Stimulated activated CD8-positive, alpha-beta memory T cell treated with anti-CD3 and anti-CD28 coated beads, Interleukin-4, amount 100 ng/mL, for 4 hours (primary cell): Measurements from ENCODE around the gene ERFL.

Experiments
- DNase-seq, 2 donors: peaks; one replicate each; pipeline ENCODE4 v3.0.0-alpha.2; 2020; ENCODE audit warnings: low read depth in 2 of 2, low spot score in 1 of 2

Gene ERFL

DNA sequence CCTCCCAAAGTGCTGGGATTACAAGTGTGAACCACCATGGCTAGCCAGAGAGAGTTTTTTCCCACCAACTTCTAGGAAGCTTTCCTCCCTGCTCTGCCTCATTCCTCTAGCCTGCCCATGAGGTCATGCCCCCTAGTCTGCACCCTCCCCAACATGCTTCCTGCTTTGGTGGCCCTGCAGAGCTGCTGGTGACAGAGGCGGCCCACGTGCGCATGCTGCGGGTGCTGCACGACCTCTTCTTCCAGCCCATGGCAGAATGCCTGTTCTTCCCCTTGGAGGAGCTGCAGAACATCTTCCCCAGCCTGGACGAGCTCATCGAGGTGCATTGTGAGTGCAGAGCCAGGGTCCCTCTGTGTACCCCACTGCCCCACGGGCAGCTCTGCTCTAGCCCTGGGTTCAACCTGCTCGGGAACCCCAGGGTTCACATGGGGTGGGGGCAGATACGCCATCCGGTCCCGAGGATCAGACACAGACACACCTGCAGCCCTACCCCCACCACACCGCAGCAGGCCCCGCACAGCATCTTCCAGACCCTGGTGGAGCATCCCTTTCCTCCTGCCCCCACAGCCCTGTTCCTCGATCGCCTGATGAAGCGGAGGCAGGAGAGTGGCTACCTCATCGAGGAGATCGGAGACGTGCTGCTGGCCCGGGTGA lies 26.4 kb downstream of the ERFL start:
- no peak for DNase-seq

DNA sequence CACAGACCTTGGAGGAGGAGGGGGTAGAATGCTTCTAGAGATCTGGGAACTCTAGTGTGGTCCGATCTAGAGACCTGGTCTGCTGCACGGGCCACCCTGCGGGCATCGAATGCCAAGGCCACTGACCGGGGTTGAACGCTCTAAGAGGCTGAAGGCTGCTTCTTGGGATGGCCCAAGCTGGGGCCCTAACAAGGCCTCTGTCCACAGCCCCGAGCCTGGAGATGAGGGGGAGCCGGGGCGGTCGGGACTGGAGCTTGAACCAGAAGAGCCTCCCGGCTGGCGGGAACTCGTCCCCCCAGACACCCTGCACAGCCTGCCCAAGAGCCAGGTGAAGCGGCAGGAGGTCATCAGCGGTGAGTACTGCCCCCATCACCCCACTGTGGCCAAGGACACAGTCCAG lies 30.0 kb downstream of the ERFL start:
- no peak for DNase-seq

DNA sequence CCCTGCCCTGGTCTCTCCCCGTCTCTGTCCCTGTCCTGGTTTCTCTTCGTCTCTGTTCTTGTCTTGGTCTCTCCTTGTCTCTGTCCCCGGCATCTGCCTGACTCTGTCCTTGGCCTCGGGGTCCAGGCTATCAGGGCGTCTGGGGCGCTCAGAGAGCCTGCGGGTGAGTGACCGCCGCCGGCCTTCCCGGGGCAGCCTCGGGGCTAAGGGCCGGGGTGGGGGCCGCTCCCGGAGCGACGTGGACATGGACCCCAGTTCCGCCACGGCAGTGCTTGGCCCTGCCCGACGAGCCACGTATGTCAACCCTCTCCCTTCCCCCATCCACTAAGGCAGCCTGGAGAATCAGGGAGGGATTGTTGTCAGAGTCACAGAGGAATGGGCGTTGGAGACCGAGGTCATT lies 30.4 kb downstream of the ERFL start:
- no peak for DNase-seq

DNA sequence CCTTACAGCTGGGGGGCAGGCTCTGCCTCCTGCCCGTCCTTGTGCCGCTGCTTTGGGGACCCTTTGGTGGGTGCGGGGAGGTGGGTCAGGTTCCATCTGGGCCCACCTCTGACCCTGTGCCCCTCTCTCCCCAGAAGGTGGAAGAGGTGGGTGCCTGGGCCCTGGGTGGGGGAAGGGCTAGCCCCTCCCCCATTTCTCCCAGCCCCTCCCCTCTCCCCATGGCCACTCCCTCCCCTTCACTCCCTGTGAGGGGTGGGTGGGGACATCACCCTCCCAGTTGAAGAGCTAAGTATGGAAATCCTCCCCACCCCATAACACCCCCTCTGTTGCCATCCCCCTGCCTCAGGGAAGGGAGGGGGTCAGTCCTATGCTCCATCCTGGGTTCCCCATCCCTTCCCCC lies 31.1 kb downstream of the ERFL start:
- no peak for DNase-seq

DNA sequence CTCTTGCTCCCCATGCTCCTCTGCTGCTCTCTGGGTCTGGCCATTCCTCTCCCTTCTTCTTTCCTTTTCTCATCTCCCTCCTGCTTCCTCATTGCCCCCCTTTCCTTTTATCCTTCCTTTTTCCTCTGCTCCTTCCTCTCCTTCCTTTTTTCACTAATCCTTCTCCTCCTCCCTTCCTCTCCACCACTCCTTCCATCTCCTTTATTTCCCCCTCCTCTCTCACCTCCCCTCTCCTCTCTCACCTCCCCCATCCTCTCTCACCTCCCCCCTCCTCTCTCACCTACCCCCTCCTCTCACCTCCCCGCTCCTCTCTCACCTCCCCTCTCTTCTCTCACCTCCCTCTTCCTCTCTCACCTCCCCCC lies 31.7 kb downstream of the ERFL start:
- DNase-seq, result no peak

DNA sequence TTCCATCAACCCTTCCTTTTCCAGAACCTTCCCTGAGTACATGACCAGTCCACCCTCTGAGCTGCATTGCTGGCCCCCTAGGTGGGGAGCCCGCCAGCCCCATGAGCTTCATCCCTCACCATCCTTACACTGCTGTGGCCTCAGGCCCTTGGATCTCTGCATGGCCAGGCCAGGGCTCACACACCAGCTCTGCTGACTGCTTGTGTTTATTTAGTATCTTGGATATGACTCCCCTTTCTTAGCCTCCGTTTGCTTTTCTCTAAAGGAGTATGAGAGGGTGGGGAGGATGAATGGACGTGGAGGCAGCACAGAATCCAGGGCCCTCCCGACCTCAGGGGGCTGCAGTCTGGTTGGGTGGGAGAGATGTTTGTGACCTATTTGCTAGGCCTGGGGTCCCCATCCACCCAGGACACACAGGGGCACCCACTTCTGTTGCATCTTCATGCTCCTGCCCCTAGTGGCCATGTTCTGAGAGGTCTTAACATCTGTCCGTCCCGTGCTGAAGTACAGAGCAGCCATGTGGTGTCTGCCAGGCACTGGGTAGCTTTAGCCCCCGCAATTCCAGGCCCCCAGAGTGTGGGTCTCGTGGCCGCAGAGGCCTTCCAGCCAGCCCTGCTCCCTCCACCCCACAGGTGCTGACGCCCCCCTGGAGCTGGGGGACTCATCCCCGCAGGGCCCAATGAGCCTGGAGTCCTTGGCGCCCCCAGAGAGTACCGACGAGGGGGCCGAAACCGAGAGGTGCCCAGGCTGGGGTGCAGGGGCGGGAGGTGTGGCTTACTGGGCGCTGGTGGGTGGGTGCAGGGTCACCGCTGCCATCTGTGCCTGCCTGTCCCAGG lies 32.3 kb downstream of the ERFL start:
- no peak for DNase-seq

DNA sequence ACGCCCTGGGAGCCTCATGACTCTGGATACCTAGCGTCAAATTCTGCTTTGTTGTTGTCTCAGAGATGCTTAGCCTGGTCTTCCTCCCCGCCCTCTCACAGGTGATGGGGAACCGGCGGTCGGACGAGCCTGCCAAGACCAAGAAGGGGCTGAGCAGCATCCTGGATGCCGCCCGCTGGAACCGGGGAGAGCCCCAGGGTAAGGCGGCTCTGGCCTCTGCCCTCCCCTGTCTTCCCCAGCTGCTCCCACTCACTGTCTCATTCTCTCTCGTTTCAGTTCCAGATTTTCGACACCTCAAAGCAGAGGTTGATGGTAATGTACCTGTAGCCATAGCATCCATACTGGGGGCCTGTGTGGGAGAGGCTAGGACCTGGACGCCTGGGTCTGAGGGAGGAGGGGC lies 33.9 kb downstream of the ERFL start:
- DNase-seq, result no peak

DNA sequence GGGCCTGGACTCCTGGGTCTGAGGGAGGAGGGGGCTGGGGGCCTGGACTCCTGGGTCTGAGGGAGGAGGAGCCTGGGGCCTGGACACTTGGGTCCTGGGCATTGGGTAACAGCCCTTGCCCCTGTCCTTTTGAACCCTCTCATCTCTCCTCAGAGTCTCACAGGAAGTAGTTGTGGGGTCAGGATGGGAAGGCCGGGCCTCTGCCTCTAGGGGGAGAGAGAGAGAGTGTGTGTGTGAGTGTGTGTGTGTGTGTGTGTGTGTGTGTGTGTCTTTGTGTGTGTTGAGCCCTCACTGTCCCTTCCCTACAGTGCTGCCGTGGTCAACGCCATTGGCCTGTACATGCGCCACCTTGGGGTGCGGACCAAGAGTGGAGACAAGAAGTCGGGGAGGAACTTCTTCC lies 34.4 kb downstream of the ERFL start:
- no peak for DNase-seq

DNA sequence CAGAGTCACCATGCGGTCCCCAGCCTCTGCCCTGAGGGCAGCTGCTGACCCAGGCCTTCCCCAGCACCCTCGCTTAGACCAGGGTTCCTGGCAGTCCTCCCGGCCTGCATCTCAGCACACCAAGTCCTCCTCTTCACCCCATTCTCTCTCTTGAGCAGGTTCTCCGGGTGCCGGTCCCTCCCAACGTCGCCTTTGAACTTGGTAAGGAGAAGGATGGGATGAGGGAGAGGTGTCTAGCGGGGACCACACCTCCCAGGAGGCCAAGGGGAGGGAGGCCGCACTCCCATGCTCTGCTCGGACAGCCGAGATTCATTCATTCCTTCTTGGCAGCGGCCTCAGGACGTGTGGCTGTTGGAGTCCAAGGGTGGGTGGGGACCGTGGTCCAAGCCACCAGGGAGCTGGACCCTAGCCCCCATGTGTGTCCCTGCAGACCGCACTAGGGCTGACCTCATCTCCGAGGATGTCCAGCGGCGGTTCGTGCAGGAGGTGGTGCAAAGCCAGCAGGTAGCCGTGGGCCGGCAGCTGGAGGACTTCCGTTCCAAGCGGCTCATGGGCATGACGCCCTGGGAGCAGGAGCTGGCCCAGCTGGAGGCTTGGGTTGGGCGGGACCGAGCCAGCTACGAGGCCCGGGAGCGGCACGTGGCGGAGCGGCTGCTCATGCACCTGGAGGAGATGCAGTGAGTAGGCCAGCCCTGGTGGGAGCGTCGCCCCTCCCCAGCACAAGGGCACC lies 35.9 kb downstream of the ERFL start:
- DNase-seq, result no peak

DNA sequence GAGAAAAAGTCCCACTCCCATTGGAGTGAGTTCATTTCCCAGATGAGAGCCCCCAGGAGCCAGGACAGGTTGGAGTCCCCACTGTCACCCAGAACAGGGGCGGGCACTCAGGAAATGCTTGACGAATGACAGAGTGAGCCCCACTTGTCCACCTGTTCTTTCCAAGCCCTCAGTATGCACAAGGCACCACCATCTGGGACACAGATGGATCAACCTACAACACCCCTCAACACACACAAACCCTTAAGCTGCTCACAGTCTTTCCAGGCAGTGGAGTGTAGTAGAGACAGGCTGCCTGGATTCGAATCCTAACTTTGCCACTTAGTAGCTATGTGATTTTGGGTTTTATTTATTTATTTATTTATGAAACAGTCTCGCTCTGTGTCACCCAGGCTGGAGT lies 37.3 kb downstream of the ERFL start:
- DNase-seq, result no peak

DNA sequence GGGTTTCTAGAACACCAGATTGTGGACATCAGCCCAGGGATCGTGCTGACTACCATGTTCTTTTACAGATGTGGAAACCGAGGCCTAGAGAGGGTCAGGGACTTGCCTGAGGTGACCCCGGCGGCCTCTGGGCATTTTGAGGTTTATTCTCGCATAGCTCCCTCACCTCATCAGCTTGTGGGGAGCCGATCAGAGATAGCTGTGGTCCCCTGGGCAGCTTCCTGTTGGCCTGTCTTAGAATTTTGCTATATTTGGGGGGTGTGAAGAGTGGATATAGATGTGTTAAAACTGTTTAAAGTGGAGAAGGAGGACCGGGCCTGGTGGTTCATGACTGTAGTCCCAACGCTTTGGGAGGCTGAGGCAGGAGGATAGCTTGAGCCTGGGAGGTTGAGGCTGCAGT lies 38.4 kb downstream of the ERFL start:
- DNase-seq, result no peak

DNA sequence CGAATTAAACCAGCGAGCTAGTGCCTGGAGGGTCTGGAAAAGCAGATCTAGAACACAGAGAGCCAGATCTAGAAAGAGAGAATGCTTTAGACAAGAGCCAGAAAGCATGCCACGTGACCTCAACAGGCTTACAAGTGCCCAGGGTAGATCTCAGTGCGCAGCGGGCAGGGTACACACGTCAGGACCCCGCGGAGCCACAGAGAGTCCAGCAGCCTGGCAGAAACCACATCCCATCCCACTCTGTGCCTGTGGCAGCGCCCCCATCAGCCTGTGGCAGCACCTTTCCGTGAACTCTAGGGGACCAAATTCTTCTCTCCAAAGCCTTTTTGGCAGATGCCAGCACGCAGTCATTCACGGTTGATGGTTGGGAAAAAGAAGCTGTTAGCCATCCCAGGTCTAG lies 39.3 kb downstream of the ERFL start:
- no peak for DNase-seq

DNA sequence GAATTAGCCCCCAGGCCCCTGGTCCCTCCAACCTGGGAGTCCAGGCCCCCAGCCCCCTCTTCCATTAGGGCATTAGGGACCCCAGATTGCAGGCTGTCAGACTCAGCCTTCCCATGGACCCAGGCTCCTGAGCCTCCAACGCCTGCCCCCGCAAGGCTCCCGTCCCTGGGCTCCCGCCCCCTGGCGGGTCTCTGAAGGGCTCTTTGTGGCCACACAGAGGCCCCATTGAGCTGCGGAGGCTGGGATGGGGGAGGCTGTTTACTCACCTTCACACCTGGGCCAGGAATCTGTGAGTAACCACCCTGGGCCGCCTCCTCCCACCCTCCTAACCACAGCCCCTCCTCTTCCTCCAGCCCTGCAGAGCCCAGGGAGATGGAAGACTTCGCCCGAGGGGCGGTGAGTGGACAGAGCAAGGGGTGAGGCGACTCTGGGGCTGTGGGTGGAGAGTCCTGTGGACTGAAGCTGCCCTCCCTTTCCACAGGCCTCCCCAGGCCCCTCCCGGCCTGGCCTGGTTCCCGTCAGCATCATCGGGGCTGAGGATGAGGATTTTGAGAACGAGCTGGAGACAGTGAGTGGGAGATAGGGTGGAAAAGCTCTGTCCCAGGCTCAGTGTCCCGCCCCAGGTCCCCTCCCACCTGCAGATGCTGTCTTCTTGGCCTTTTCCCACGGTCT lies 40.4 kb downstream of the ERFL start:
- DNase-seq, result peak; percentile 75 to 89

DNA sequence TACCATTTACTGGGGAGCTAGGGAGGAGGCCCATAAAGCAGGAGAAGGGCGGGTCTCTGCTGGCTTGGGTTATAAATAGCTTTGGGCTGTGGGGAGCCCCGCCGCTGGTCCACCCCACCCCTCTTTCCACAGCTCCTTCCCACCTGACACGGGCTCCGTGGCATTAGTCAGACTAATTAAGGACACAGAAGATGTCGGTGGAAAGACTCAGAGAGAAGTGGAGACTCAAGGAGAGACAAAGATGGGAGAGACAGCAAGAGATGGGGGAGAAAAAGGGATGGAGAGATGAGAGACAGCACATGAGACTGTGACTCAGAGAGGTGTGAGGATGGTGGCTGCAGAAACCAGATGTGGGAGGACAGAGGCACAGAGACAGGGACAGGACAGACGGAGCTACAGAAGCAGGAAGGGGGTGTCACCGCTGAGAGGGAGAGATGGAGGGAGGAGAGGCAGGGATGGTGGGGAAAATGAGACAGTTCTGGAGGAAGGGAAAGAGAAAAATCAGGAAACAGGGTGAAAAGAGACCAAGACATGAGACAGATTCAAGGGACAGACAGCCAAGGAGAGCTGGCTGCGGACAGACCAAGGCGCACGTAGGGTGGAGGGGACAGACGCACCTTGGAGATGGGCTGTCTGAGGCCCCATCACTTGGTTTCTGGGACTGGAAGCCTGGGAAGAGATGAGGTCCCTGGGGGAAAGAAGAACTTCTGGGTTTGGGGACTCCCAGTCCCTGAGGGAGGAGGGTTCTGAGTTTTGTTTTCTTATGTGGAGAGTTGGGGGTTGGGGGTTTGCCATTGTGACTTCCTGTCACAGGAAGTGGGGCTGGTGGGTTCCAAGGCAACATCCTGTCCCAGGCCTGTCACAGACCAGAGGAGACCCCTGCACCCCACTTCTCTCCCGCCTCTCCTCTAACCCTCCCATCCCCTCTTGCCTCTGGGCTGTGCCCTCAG lies 41.2 kb downstream of the ERFL start:
- peak in 1 of 2 donors; percentile 58 for DNase-seq

DNA sequence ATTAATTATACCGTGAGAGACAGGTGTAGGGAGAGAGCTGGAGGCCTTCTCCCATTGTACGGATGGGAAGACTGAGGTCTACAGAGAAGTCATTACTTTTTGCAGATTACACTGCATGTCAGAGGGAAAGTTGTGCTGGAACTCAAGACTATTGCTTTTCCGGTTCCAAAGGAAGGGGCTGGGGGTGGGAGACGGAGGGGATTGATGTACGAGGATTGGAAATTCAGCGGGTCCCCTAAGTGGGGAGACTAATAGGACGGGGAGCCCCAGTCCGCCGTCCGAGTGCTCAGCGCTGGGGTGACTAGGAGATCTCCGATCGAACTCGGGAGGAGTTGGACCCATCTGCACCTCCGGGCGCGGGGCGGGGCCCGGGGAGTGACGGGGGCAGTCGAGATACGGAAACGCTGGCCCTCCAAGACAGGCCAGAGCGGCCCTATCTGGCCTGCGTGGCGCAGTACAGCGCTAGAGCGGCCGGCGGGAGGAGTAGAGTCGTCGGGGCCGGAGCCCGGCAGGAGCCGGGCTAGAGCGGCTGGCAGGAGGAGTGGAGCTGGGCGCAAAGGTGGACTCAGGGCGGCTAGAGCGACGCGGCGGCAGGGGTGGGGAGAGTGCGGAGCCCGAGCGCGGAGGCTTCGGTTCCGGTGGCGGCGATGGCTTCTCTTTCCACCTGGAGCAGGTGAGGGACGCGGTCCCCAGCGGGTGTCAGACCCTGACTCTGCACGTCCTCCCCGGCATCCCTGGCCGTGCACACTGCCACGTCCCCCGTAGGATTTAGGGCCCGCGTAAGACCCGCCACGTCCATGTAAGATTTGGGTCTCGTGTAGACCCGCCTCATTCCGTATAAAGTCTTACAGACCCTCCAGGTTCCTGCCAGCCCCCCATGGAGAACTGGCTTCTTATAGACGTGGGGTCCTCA lies 44.2 kb downstream of the ERFL start:
- DNase-seq, result peak; percentile 68 to 85

DNA sequence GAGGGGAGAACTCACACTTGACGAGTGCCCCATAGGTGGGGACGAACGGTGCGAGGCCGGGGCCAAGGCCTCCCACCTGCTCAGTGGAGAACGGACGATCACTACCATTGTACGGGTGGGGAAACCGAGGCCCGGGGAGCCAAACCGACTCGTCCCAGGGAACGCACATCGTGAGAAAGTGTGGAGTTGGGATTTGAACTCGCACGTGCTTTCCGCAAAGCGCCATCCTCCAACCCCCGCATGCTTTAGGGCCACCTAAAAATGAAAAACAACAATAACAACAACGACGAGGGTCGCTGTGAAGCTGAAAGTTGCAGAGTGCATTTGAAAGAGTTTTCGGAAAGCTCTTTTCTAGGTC lies 44.8 kb downstream of the ERFL start:
- no peak for DNase-seq

DNA sequence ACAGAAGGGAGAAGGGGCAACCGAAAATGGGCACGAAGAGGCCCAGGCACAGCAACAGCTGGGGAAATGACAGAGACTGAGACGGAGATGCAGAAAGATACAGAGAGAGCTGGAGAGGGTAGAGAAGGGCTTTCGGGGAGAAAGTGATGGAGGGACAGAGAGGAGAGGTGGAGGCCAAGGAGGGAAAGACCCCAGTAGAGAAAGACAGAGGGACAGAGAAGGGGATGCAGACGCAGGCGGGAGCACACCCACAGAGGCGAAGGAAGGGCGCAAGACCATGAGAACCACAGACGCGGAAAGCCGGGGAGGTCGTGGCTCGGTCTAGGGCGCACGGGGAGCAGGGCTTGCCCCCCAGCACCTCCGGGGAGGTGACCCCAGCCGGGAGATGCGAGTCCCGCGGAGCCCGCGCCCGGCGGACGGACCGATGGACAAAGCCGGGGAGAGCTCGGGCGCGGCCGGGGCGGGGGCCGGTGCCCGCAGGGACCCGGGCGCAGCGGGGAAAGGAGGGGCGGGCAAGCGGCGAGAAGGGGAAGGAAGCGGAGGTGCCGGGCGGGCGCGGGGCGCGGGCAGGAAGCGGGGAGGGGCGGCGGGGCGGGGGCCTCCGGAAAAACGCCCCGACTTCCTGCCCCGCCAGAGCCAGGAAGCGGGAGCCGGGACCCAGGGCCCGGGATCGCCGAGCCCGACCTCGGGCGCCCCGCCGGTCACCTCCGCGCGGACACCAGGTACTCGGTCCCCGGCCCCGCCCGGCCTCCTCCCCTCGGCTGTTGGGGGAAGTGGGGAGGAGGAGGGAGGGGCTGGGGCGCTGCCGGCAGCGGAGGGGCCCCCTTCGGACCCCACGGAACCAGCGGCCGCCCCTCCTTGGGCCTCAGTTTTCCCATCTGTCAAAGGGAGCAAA lies 45.4 kb downstream of the ERFL start, which contains the start of gene ARHGEF1:
TSS of gene ARHGEF1 (plus strand) at position 617 of the 895 bp plus-strand sequence. CDS start 4,899 bp downstream, outside the sequence.
- DNase-seq, result no peak

DNA sequence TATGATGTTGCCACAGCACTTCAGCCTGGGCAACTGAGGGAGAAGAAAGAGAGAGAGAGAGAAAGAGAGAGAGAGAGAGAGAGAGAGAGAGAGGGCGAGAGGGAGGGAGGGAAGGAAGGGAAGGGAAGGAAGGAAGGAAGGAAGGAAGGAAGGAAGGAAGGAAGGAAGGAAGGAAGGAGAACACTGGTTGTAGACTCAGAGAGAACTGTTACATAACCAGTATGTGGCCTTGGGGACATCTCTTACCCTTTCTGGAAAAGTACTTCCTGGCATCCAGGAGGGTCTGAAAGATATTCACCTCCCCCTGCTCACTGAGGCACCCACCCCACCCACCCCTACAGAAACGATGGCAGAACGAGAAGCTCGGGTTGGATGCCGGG lies 47.9 kb downstream of the ERFL start:
- DNase-seq, result no peak
